Mesenchymal stem cell (in vitro differentiated cells and primary cell): Measurements from ENCODE around the gene CD4.
A peak's percentile ranks its signal among the peaks of the same experiment; 100 is the strongest.

Experiments
- DNase-seq: peaks from one replicate; pipeline ENCODE4 v3.0.0-alpha.2; 2013
- H2AFZ ChIP-seq: one replicate; pipeline ENCODE4 v1.6.1; 2013; ENCODE audit warnings: low read depth, mild to moderate bottlenecking, control low read depth, inconsistent platforms, low read length, moderate library complexity
- H2AK5ac ChIP-seq: 2 replicates; pipeline ENCODE4 v1.6.1; 2013; ENCODE audit warnings: low read length, moderate library complexity, mild to moderate bottlenecking, inconsistent platforms; ENCODE audit not compliant: severe bottlenecking
- H2BK120ac ChIP-seq: one replicate; pipeline ENCODE4 v1.6.1; 2013; ENCODE audit warnings: low read depth, mild to moderate bottlenecking, inconsistent platforms, low read length, moderate library complexity
- H2BK12ac ChIP-seq, 2 experiments: one replicate each; pipeline ENCODE4 v1.6.1; 2013; ENCODE audit warnings: inconsistent platforms in 2 of 2, low read length in 2 of 2, mild to moderate bottlenecking in 2 of 2, moderate library complexity in 2 of 2, control low read depth in 1 of 2
- H2BK15ac ChIP-seq: one replicate; pipeline ENCODE4 v1.6.1; 2013; ENCODE audit warnings: mild to moderate bottlenecking, low read depth, inconsistent platforms; ENCODE audit not compliant: poor library complexity, severe bottlenecking
- H2BK5ac ChIP-seq: 2 replicates; pipeline ENCODE4 v1.6.1; 2013; ENCODE audit warnings: low read depth, mild to moderate bottlenecking, low read length, control low read depth, inconsistent platforms; ENCODE audit not compliant: poor library complexity, severe bottlenecking
- H3K14ac ChIP-seq, 2 experiments: one replicate each; pipeline ENCODE4 v1.6.1; 2013; ENCODE audit warnings: inconsistent platforms in 2 of 2, low read length in 2 of 2, control low read depth in 1 of 2, mild to moderate bottlenecking in 1 of 2, moderate library complexity in 1 of 2
- H3K18ac ChIP-seq, 2 experiments: one replicate each; pipeline ENCODE4 v1.6.1; 2013; ENCODE audit warnings: inconsistent platforms in 2 of 2, low read length in 2 of 2, control low read depth in 1 of 2, low read depth in 1 of 2, mild to moderate bottlenecking in 1 of 2
- H3K23ac ChIP-seq, 2 experiments: one replicate each; pipeline ENCODE4 v1.6.1; 2013; ENCODE audit warnings: inconsistent platforms in 2 of 2, low read length in 2 of 2, mild to moderate bottlenecking in 2 of 2, moderate library complexity in 2 of 2, control low read depth in 1 of 2
- H3K27ac ChIP-seq: 2 replicates; pipeline ENCODE4 v1.5.1; 2013; ENCODE audit warnings: mild to moderate bottlenecking, moderate library complexity, low read length, control low read depth, inconsistent platforms; ENCODE audit not compliant: poor library complexity, severe bottlenecking
- H3K27me3 ChIP-seq, 2 experiments: 2 replicates each; pipeline versions ENCODE4 v1.6.1 to v1.7.0; 2013; ENCODE audit warnings: low read length in 2 of 2, mild to moderate bottlenecking in 2 of 2, moderate library complexity in 2 of 2, control low read depth in 1 of 2, inconsistent platforms in 1 of 2; ENCODE audit not compliant: control insufficient read depth in 1 of 2, insufficient read depth in 1 of 2
- H3K36me3 ChIP-seq, 2 experiments: 2 replicates each; pipeline versions ENCODE4 v1.6.1 to v1.7.0; 2013; ENCODE audit warnings: low read length in 2 of 2, control low read depth in 1 of 2, inconsistent platforms in 1 of 2, low read depth in 1 of 2, mild to moderate bottlenecking in 1 of 2; ENCODE audit not compliant: insufficient read depth in 2 of 2, control insufficient read depth in 1 of 2
- H3K4ac ChIP-seq, 2 experiments: one replicate each; pipeline ENCODE4 v1.6.1; 2013; ENCODE audit warnings: inconsistent platforms in 2 of 2, low read length in 2 of 2, mild to moderate bottlenecking in 2 of 2, moderate library complexity in 2 of 2, control low read depth in 1 of 2, low read depth in 1 of 2
- H3K4me1 ChIP-seq: 2 replicates; pipeline ENCODE4 v1.6.1; 2013; ENCODE audit warnings: low read depth, low read length, control low read depth; ENCODE audit not compliant: control insufficient read depth, insufficient read depth
- H3K4me2 ChIP-seq: 2 replicates; pipeline ENCODE4 v1.6.1; 2013; ENCODE audit warnings: low read length, mild to moderate bottlenecking, inconsistent platforms; ENCODE audit not compliant: poor library complexity, severe bottlenecking
- H3K4me3 ChIP-seq, 2 experiments: 2 replicates each; pipeline versions ENCODE4 v1.5.1 to v1.7.0; 2013; ENCODE audit warnings: low read length in 2 of 2, mild to moderate bottlenecking in 2 of 2, control low read depth in 1 of 2, low read depth in 1 of 2; ENCODE audit not compliant: insufficient read depth in 1 of 2
- H3K79me1 ChIP-seq: replicated peaks from 2 replicates; pipeline ENCODE4 v1.6.1; 2013; ENCODE audit warnings: mild to moderate bottlenecking, control low read depth, low read length, inconsistent platforms; ENCODE audit not compliant: poor library complexity, severe bottlenecking
- H3K9ac ChIP-seq: 2 replicates; pipeline ENCODE4 v1.7.0; 2013; ENCODE audit warnings: mild to moderate bottlenecking, low read length, moderate library complexity
- H3K9me3 ChIP-seq: 2 replicates; pipeline ENCODE4 v1.7.0; 2013; ENCODE audit warnings: mild to moderate bottlenecking, low read length; ENCODE audit not compliant: control insufficient read depth
- H4K8ac ChIP-seq: one replicate; pipeline ENCODE4 v1.6.1; 2013; ENCODE audit warnings: inconsistent platforms, mild to moderate bottlenecking, low read length, moderate library complexity
- H4K91ac ChIP-seq: one replicate; pipeline ENCODE4 v1.6.1; 2013; ENCODE audit warnings: mild to moderate bottlenecking, low read length, inconsistent platforms
- WGBS: methylation state at CpG from one replicate; pipeline ENCODE4 v1.1.7; 2013; ENCODE audit warnings: mixed read lengths; 5-methylcytosine and 5-hydroxymethylcytosine counted together

Gene CD4

GRCh38 chr12:6753772-6754356 is 35.5 kb upstream of the CD4 start:
- DNase-seq: no peak

GRCh38 chr12:6754411-6754810 is 34.9 kb upstream of the CD4 start:
- no peak for DNase-seq
- Histone ChIP-seq H3K4me3 (no peak overlapping the region), H2BK12ac (no peak overlapping the region), H4K8ac (no peak overlapping the region), H3K23ac (no peak overlapping the region), H3K4ac (no peak overlapping the region), H3K18ac (no peak overlapping the region), H4K91ac (no peak overlapping the region), H2BK120ac (no peak overlapping the region), H2BK15ac (no peak overlapping the region), H2AK5ac (no peak overlapping the region), H3K14ac (no peak overlapping the region), H3K4me2 (no peak overlapping the region), H3K27ac (no peak overlapping the region), H3K79me1 (peaks cover 10% of the 10 kb centered on the region), H2BK5ac (no peak overlapping the region), H3K4me1 (peaks cover 8% of the 10 kb centered on the region), H3K27me3 (no peaks in the 10 kb centered on the region), H3K36me3 (peaks cover 21 to 26% of the 10 kb centered on the region in 2 experiments), H3K9ac (no peak overlapping the region), H3K9me3 (no peaks in the 10 kb centered on the region), H2AFZ (no peak overlapping the region)
- 94% methylated on average over 2 of the region's 2 CpGs for WGBS

More at GRCh38 chr12:6753772-6754356, 35.5 kb upstream of the CD4 start:
- Histone ChIP-seq H3K79me1 (peaks cover 14% of the 10 kb centered on the region), H2BK15ac (no peak overlapping the region), H4K8ac (no peak overlapping the region), H3K4me2 (no peak overlapping the region), H3K4ac (peak overlapping the region in 1 of 2 experiments; percentile 47), H3K4me1 (peaks cover 8% of the 10 kb centered on the region), H3K27ac (no peak overlapping the region), H4K91ac (no peak overlapping the region), H3K4me3 (no peak overlapping the region), H2BK5ac (no peak overlapping the region), H2BK12ac (no peak overlapping the region), H3K23ac (no peak overlapping the region), H3K36me3 (peaks cover 27 to 32% of the 10 kb centered on the region in 2 experiments), H3K14ac (no peak overlapping the region), H2AFZ (no peak overlapping the region), H2BK120ac (no peak overlapping the region), H3K27me3 (no peaks in the 10 kb centered on the region), H3K9me3 (no peaks in the 10 kb centered on the region), H3K18ac (no peak overlapping the region), H3K9ac (peak overlapping the region; percentile 66), H2AK5ac (peak overlapping the region; percentile 91)
- 0% methylated on average over 1 of the region's 7 CpGs for WGBS

- 85% methylated on average over 7 of the region's 8 CpGs for WGBS
- H2BK12ac ChIP-seq: no peak overlapping the region
- H3K4me3 ChIP-seq: no peak overlapping the region
- H2BK5ac ChIP-seq: no peak overlapping the region
- H2BK120ac ChIP-seq: no peak overlapping the region
- no peak overlapping the region for H3K14ac ChIP-seq
- H3K9ac ChIP-seq: no peak overlapping the region
- no peak overlapping the region for H3K23ac ChIP-seq
- H3K79me1 ChIP-seq: no peaks in the 10 kb centered on the region
- H2AK5ac ChIP-seq: no peak overlapping the region
- no peak overlapping the region for H2AFZ ChIP-seq
- H3K9me3 ChIP-seq: no peaks in the 10 kb centered on the region
- H3K4me1 ChIP-seq: peaks cover 4% of the 10 kb centered on the region
- no peak overlapping the region for H3K18ac ChIP-seq
- no peak overlapping the region for H2BK15ac ChIP-seq
- DNase-seq: no peak
- no peak overlapping the region for H3K4me2 ChIP-seq
- H3K36me3 ChIP-seq: no peaks in the 10 kb centered on the region
- H4K91ac ChIP-seq: no peak overlapping the region
- H3K4ac ChIP-seq: no peak overlapping the region
- H3K27ac ChIP-seq: no peak overlapping the region
- H3K27me3 ChIP-seq: no peaks in the 10 kb centered on the region
- no peak overlapping the region for H4K8ac ChIP-seq
Observed at GRCh38 chr12:6757028-6757690, 32.2 kb upstream of the CD4 start.

- Histone ChIP-seq H2BK5ac (no peak overlapping the region), H3K4ac (peak overlapping the region in 1 of 2 experiments; percentile 50), H2BK120ac (no peak overlapping the region), H4K91ac (no peak overlapping the region), H3K4me3 (no peak overlapping the region), H3K14ac (no peak overlapping the region), H3K23ac (no peak overlapping the region), H2BK12ac (no peak overlapping the region), H2BK15ac (no peak overlapping the region), H2AFZ (no peak overlapping the region), H3K18ac (no peak overlapping the region), H4K8ac (no peak overlapping the region), H3K27me3 (no peaks in the 10 kb centered on the region), H3K36me3 (no peaks in the 10 kb centered on the region), H2AK5ac (no peak overlapping the region), H3K4me2 (no peak overlapping the region), H3K27ac (no peak overlapping the region), H3K79me1 (no peaks in the 10 kb centered on the region), H3K4me1 (peaks cover 6% of the 10 kb centered on the region), H3K9ac (no peak overlapping the region), H3K9me3 (no peaks in the 10 kb centered on the region)
- no peak for DNase-seq
- WGBS: 90% methylated on average over 9 of the region's 9 CpGs
Observed at GRCh38 chr12:6758506-6759095, 30.7 kb upstream of the CD4 start.
